ENCODE results near the gene RHD.

- no peak for TF ChIP-seq CTCF (conservative IDR thresholded peaks at IDR 0.05; ENCODE audit: low read depth in 2 of 2)
- no peak for TF ChIP-seq POLR2AphosphoS5 (IDR thresholded peaks at IDR 0.05; ENCODE audit: low read depth)
- TF ChIP-seq ETS1 (IDR thresholded peaks at IDR 0.05): no peak
- no peak for TF ChIP-seq EZH2 (IDR thresholded peaks at IDR 0.05; ENCODE audit: low read depth, unreplicated experiment)
- no peak for TF ChIP-seq EZH2phosphoT487 (IDR thresholded peaks at IDR 0.05; ENCODE audit: unreplicated experiment)
- TF ChIP-seq CREB1 (CRISPR knock-in tag; IDR thresholded peaks at IDR 0.05; ENCODE audit: low read depth): no peak
- TF ChIP-seq JUNB (IDR thresholded peaks at IDR 0.05; ENCODE audit: unreplicated experiment): no peak
- TF ChIP-seq REST (IDR thresholded peaks at IDR 0.05; ENCODE audit: unreplicated experiment): no peak
- TF ChIP-seq, protein P1, sequence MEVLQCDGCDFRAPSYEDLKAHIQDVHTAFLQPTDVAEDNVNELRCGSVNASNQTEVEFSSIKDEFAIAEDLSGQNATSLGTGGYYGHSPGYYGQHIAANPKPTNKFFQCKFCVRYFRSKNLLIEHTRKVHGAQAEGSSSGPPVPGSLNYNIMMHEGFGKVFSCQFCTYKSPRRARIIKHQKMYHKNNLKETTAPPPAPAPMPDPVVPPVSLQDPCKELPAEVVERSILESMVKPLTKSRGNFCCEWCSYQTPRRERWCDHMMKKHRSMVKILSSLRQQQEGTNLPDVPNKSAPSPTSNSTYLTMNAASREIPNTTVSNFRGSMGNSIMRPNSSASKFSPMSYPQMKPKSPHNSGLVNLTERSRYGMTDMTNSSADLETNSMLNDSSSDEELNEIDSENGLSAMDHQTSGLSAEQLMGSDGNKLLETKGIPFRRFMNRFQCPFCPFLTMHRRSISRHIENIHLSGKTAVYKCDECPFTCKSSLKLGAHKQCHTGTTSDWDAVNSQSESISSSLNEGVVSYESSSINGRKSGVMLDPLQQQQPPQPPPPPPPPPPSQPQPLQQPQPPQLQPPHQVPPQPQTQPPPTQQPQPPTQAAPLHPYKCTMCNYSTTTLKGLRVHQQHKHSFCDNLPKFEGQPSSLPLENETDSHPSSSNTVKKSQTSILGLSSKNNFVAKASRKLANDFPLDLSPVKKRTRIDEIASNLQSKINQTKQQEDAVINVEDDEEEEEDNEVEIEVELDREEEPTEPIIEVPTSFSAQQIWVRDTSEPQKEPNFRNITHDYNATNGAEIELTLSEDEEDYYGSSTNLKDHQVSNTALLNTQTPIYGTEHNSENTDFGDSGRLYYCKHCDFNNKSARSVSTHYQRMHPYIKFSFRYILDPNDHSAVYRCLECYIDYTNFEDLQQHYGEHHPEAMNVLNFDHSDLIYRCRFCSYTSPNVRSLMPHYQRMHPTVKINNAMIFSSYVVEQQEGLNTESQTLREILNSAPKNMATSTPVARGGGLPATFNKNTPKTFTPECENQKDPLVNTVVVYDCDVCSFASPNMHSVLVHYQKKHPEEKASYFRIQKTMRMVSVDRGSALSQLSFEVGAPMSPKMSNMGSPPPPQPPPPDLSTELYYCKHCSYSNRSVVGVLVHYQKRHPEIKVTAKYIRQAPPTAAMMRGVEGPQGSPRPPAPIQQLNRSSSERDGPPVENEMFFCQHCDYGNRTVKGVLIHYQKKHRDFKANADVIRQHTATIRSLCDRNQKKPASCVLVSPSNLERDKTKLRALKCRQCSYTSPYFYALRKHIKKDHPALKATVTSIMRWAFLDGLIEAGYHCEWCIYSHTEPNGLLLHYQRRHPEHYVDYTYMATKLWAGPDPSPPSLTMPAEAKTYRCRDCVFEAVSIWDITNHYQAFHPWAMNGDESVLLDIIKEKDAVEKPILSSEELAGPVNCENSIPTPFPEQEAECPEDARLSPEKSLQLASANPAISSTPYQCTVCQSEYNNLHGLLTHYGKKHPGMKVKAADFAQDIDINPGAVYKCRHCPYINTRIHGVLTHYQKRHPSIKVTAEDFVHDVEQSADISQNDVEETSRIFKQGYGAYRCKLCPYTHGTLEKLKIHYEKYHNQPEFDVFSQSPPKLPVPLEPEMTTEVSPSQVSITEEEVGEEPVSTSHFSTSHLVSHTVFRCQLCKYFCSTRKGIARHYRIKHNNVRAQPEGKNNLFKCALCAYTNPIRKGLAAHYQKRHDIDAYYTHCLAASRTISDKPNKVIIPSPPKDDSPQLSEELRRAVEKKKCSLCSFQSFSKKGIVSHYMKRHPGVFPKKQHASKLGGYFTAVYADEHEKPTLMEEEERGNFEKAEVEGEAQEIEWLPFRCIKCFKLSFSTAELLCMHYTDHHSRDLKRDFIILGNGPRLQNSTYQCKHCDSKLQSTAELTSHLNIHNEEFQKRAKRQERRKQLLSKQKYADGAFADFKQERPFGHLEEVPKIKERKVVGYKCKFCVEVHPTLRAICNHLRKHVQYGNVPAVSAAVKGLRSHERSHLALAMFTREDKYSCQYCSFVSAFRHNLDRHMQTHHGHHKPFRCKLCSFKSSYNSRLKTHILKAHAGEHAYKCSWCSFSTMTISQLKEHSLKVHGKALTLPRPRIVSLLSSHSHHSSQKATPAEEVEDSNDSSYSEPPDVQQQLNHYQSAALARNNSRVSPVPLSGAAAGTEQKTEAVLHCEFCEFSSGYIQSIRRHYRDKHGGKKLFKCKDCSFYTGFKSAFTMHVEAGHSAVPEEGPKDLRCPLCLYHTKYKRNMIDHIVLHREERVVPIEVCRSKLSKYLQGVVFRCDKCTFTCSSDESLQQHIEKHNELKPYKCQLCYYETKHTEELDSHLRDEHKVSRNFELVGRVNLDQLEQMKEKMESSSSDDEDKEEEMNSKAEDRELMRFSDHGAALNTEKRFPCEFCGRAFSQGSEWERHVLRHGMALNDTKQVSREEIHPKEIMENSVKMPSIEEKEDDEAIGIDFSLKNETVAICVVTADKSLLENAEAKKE (CRISPR knock-in tag; IDR thresholded peaks at IDR 0.05): no peak
- TF ChIP-seq ZNF114 (CRISPR knock-in tag; IDR thresholded peaks at IDR 0.05): no peak
- no peak for TF ChIP-seq STAT1 (IDR thresholded peaks at IDR 0.05; ENCODE audit: unreplicated experiment)
Observed at GRCh38 chr1:25360596-25361581, 88.6 kb downstream of the RHD start.

Measured in GM23338 (cell line).